ENCODE results near the gene NTRK2. TPM values are rescaled to one million over a fixed set of nuclear protein-coding genes. Genes with fewer than 3 reads are reported as not detected.

Gene NTRK2
- 63.4 to 67.5 TPM (median 65.0 TPM) in 3 replicates for total RNA-seq

DNA sequence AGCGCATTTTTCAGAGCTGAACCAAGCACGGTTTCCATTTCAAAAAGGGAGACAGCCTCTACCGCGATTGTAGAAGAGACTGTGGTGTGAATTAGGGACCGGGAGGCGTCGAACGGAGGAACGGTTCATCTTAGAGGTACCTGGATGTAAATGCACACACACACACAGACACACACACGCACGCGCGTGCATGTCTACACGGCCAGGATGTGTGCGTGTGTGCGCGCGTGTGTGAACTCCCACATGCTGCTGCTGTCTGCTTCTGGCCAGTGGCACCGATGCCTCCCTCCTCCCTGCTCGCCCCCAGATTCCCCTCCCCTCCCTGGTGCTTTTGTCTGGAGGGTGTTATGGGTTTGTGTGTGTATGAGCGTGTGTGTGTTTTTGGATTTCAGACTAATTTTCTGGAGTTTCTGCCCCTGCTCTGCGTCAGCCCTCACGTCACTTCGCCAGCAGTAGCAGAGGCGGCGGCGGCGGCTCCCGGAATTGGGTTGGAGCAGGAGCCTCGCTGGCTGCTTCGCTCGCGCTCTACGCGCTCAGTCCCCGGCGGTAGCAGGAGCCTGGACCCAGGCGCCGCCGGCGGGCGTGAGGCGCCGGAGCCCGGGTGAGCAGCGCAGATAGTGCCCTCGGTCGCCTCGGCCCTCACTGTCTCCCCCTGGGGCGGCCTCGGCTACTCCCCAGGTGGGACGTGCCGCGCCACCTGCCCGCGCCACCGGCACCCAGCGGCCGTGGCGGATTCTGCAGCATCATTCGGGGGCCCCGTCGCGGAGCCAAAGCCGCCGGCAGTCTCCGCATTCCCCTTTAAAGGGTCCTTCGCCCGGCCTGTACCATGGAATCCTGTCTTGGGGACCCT lies at the start of gene NTRK2:
TSS of gene NTRK2 (plus strand) at position 442 of the 850 bp plus-strand sequence. CDS start 1,020 bp downstream, outside the sequence.
- H3K4me3 Mint-ChIP-seq: peak within 1 kb of the TSS; percentile 81
- H3K9me3 Mint-ChIP-seq: peaks cover 12% of the 10 kb centered on the region
- DNase-seq (ENCODE audit: low spot score in 2 of 2, unreplicated experiment in 2 of 2): peak; percentile 22 to 74
- peaks cover 26% of the 10 kb centered on the region for H3K27me3 Mint-ChIP-seq (ENCODE audit: low read depth)
- peaks cover 5% of the 10 kb centered on the region for H3K36me3 Mint-ChIP-seq
- TF ChIP-seq, protein P1, sequence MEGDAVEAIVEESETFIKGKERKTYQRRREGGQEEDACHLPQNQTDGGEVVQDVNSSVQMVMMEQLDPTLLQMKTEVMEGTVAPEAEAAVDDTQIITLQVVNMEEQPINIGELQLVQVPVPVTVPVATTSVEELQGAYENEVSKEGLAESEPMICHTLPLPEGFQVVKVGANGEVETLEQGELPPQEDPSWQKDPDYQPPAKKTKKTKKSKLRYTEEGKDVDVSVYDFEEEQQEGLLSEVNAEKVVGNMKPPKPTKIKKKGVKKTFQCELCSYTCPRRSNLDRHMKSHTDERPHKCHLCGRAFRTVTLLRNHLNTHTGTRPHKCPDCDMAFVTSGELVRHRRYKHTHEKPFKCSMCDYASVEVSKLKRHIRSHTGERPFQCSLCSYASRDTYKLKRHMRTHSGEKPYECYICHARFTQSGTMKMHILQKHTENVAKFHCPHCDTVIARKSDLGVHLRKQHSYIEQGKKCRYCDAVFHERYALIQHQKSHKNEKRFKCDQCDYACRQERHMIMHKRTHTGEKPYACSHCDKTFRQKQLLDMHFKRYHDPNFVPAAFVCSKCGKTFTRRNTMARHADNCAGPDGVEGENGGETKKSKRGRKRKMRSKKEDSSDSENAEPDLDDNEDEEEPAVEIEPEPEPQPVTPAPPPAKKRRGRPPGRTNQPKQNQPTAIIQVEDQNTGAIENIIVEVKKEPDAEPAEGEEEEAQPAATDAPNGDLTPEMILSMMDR (IDR thresholded peaks at IDR 0.05; ENCODE audit: unreplicated experiment): peak; percentile 60
- H3K4me1 Mint-ChIP-seq: peaks cover 35% of the 10 kb centered on the region
- peak within 1 kb of the TSS; percentile 89 for H3K27ac Mint-ChIP-seq

DNA sequence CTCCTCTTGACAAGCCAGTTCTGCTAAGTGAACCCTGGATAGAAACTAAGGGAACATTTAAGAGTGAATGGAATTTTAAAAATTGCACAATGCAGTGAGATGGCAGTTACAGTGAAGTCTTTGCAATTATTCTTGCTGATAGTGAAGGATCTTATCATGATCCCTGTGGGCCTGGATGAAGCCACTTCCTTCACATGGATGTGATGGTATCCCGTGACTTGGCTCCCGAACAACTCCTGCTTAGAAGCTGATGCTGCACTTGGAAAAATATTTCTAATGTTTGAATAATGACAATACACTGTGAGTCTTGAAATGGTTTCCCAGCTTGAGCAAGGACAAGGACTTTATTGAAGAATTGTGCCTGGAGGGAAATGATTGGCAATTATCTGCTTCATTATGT lies 49.2 kb upstream of the NTRK2 start:
- no peak for DNase-seq (ENCODE audit: low spot score in 2 of 2, unreplicated experiment in 2 of 2)
- Mint-ChIP-seq H3K4me1 (peaks cover 28% of the 10 kb centered on the region), H3K4me3 (no peak overlapping the region), H3K9me3 (no peaks in the 10 kb centered on the region), H3K27ac (peak overlapping the region; percentile 1), H3K27me3 (ENCODE audit: low read depth) (no peaks in the 10 kb centered on the region), H3K36me3 (no peaks in the 10 kb centered on the region)
- TF ChIP-seq, protein P1 (IDR thresholded peaks at IDR 0.05; ENCODE audit: unreplicated experiment): no peak

- peaks cover 5% of the 10 kb centered on the region for H3K27me3 Mint-ChIP-seq (ENCODE audit: low read depth)
- peaks cover 21% of the 10 kb centered on the region for H3K4me1 Mint-ChIP-seq
- no peaks in the 10 kb centered on the region for H3K36me3 Mint-ChIP-seq
- no peak overlapping the region for H3K4me3 Mint-ChIP-seq
- no peak for DNase-seq (ENCODE audit: low spot score in 2 of 2, unreplicated experiment in 2 of 2)
- H3K27ac Mint-ChIP-seq: no peak overlapping the region
- no peaks in the 10 kb centered on the region for H3K9me3 Mint-ChIP-seq
- TF ChIP-seq, protein P1 (IDR thresholded peaks at IDR 0.05; ENCODE audit: unreplicated experiment): no peak
Observed at GRCh38 chr9:84621811-84622210, 47.7 kb upstream of the NTRK2 start.

GRCh38 chr9:84622981-84623380 lies 46.5 kb upstream of the NTRK2 start:
- Mint-ChIP-seq H3K27ac (no peak overlapping the region), H3K4me1 (peaks cover 10% of the 10 kb centered on the region), H3K4me3 (no peak overlapping the region), H3K9me3 (no peaks in the 10 kb centered on the region), H3K27me3 (ENCODE audit: low read depth) (peaks cover 5% of the 10 kb centered on the region), H3K36me3 (no peaks in the 10 kb centered on the region)
- DNase-seq (ENCODE audit: low spot score in 2 of 2, unreplicated experiment in 2 of 2): no peak
- TF ChIP-seq, protein P1 (IDR thresholded peaks at IDR 0.05; ENCODE audit: unreplicated experiment): no peak

DNA sequence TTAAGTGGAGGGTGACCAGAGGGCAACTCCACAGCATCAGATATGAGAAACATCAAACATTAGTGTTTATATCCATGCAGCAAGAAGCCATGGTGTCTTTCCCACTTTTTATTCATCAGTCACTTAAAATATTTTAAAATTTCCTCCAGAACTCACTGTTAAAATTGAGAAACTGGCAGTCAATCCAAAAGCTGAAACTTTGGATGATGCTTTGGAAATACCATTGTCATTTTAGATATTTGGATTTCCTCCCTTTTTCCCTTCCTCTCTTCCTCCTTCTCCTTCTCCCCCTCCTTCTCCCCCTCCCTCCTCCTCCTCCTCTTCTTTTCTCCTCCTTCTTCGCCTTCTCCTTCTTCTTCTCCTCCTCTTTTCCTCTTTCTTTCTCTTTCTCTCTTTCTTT lies 33.1 kb upstream of the NTRK2 start:
- H3K9me3 Mint-ChIP-seq: peaks cover 20% of the 10 kb centered on the region
- TF ChIP-seq, protein P1 (IDR thresholded peaks at IDR 0.05; ENCODE audit: unreplicated experiment): no peak
- H3K4me1 Mint-ChIP-seq: peaks cover 4% of the 10 kb centered on the region
- no peak overlapping the region for H3K27ac Mint-ChIP-seq
- H3K27me3 Mint-ChIP-seq (ENCODE audit: low read depth): peaks cover 17% of the 10 kb centered on the region
- no peak overlapping the region for H3K4me3 Mint-ChIP-seq
- H3K36me3 Mint-ChIP-seq: peaks cover 2% of the 10 kb centered on the region
- DNase-seq (ENCODE audit: low spot score in 2 of 2, unreplicated experiment in 2 of 2): no peak
